Left lung (tissue), 8 donors: ENCODE results near the gene C16orf95. TPM values are rescaled to one million over a fixed set of nuclear protein-coding genes. Genes with fewer than 3 reads are reported as not detected.

ENCODE experiments used
- polyA plus RNA-seq, 6 donors: library from polyadenylated mRNA; unstranded; fragments of 120-200 nt; gene quantifications; one replicate each; pipeline ENCODE4 v1.2.1, GENCODE V29; 2013; ENCODE audit not compliant: insufficient read length in 6 of 6
- total RNA-seq, 2 donors: library from RNA; stranded (reverse); fragmentation: NEBNext Ultra II Directional; extraction: Animal tissue kit (Norgen Biotek cat#: 25700); gene quantifications; one replicate each; pipeline ENCODE4 v1.2.1, GENCODE V29; 2021
- donor health status: DM: no; HTN: yes; CAD: no.
- donor health status: DM: no; HTN: no; CAD: no.

C16orf95 gene
- total and polyA plus RNA-seq, 8 donors, result 2.3 to 6.7 (median 3.6) TPM

Other genes starting within 250 kb of the C16orf95 start
- 10 to 100 TPM; 21.0 to 21.9 TPM for gene FBXO31, start 66.4 kb upstream of the C16orf95 start, total RNA-seq
- 10 to 100 TPM; 22.2 to 25.8 (median 23.8) TPM for gene FBXO31, start 66.4 kb upstream of the C16orf95 start, polyA plus RNA-seq
- 10 to 100 TPM; 68.2 to 75.9 TPM for gene MAP1LC3B, start 74.9 kb upstream of the C16orf95 start, total RNA-seq
- gene MAP1LC3B, start 74.9 kb upstream of the C16orf95 start, polyA plus RNA-seq, result 10 to 100 TPM; 47.7 to 59.2 (median 51.1) TPM
- gene ZCCHC14, start 175.6 kb upstream of the C16orf95 start, total RNA-seq, result 10 to 100 TPM; 23.4 to 24.1 TPM
- gene ZCCHC14, start 175.6 kb upstream of the C16orf95 start, polyA plus RNA-seq, result 10 to 100 TPM; 30.8 to 38.7 (median 32.0) TPM